Activated CD8-positive, alpha-beta memory T cell treated with anti-CD3 and anti-CD28 coated beads, Interleukin-2, amount 50 U/mL, for 1 hour (primary cell): ENCODE data around the gene PRKCB.

ENCODE experiments used
- DNase-seq: peaks from one replicate; pipeline ENCODE4 v3.0.0-alpha.2; 2020; ENCODE audit errors: extremely low read depth

Gene PRKCB

GRCh38 chr16:23835390-23836077, at the start of gene PRKCB:
Gene PRKCB (plus strand): TSS chr16:23835983.
- DNase-seq: peak; percentile 55

- DNase-seq: no peak
Measured at GRCh38 chr16:23786964-23787561, 48.7 kb upstream of the PRKCB start.

DNA sequence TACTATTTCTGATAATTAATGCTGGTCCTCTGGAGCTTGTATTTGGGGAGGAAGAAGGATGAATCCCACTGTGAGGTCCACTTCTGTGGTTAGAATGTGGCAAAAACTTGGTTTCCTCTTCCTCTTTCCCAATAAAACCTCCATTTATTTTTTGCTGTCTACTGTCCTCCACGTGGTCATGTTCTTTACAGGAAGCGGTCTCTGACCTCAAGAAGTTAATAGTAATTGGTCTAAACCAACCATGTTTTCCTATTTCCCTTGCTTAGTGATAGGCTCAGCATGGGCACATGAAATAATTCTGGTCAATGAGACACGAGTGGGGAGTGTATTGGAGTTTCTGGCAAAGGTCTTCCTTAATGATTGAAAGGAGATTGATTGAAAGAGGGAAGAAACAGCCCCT, 47.1 kb upstream of the PRKCB start:
- no peak for DNase-seq

- no peak for DNase-seq
Measured at GRCh38 chr16:23795378-23795777, 40.4 kb upstream of the PRKCB start.

- DNase-seq: no peak
Measured at GRCh38 chr16:23796941-23797340, 38.8 kb upstream of the PRKCB start.

DNA sequence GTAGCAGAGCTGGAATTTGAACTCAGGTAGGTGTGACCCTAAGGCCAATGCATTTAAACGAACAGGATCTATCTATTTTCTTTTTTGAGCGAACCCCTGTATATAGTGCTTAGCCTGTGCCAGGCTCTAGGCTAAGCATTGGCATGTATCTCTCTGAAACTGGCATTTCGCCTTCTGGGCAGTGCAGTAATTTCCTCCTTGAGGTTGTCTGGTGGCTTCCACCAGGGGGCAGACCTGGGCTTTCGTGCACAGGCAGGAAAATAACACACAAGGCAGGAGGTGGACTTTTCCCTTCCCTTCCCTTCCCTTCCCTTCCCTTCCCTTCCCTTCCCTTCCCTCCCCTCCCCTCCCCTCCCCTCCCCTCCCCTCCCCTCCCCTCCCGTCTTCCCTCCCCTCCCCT, 34.4 kb upstream of the PRKCB start:
- peak; percentile 37 for DNase-seq

DNA sequence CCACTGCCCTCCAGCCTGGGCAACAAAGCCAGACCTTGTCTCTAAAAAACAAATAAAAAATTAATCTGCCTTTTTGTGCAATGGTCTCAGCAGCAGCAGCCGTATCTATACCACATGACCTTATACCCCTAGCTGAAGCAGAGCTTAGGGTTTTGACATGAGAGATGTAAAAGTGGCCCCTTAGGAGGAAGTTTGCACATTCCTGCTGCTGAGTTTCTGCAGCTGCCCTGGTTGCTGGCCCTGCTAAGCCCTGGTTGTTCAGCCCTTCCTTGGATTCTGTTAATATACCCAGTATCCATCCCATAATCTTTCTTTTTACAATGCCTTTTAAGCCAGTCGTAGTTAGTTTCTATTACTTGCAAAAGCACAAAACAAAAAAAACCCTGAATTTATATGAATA, 33.0 kb upstream of the PRKCB start:
- DNase-seq: no peak

DNA sequence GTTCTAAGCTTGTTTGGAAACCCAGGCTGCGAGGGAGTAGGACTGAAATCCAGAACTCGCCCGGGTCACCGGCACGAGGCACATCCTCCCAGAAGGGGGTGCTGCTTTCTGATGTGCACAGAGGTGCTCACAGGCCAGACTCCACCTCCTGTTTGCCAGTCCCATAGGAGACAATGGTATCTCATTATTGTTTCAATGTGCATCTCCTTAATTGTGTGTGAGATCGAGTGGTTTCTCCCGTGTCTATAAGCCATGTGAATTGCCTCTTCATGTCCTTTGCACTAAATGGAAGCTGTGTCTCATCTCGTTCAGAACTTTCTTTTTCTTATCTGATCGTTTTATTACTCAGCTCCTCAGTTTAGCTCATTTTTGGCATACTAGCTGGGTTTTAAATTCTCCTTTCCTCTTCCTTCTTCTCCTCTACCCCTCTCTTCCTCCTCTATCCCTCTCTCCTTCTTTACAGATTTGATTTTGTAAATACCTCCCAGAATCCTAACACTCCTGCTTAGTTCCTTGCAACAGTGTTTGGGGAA, 32.1 kb upstream of the PRKCB start:
- DNase-seq: peak; percentile 48

GRCh38 chr16:23807028-23807427, 28.8 kb upstream of the PRKCB start:
- no peak for DNase-seq

DNA sequence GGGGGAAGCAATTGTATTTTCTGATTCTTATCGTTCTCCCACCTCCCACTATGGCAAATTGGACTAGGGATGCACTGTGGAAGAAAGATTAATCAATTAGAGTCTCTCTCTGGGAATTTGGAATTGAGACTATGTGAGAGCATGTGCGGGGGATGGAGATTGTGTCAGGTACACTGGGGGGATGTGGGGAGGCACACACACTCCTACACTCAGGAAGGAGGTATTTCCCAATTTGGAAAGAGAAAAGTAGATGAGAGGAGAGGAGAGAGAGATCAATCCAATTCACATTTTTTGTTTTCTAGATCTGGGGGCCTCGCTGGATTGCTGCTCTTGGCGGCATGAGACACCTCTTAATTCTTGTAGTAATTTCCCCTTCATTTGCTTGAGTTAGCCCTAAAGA, 14.3 kb upstream of the PRKCB start:
- no peak for DNase-seq

DNA sequence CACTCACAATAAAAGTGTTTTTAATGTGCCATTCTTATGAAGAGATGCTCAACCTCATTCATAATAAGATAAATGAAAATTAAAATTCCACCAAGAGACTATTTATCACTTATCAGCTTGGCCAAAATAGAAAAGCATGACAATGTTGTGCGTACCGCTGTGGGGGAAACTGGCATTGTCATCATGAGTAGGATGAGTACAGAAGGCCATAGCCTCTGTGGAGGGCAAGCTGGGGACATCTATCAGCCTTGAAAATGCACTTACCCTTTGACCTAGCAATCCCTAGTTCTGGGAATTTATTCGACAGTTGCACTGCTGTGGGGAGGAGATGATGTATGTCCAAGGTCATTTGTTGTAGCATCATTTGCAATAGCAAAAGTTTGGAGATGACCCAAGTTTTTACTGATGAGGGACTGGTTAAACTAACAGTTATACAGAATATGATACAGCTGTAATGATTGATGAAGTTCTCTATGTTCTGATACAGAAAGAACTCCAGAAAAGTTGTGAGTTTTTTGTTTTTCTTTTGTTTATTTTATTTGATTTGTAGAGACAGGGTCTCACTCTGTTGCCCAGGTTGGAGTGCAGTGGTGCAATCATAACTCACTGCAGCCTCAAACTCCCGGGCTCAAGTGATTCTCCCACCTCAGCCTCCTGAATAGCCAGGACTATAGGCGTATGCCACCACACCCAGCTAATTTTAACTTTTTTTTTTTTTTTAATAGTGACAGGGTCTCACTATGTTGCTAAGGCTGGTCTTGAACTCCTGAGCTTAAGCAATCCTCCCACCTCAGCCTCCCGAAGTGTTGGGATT, 13.7 kb upstream of the PRKCB start:
- DNase-seq: no peak

- DNase-seq: no peak
Measured at GRCh38 chr16:23823475-23824384, 12.1 kb upstream of the PRKCB start.

DNA sequence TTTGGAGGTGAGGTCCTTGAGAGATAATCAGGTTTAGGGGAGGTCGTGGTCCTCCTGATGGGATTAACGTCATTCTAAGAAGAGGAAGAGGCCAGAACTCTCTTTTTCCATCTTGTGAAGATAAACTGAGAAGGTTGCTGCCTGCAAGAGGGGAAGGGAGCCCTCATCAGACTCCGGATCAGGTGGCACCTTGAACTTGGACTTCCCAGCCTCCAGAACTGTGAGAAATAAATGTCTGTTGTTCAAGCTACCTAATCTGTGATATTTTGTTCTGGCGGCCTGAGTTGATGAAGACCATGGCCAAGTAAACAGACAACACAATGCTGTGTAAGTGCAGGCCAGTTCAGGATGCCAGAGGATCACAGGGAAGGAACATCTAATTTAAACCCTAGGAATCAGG, 10.9 kb upstream of the PRKCB start:
- DNase-seq: no peak

DNA sequence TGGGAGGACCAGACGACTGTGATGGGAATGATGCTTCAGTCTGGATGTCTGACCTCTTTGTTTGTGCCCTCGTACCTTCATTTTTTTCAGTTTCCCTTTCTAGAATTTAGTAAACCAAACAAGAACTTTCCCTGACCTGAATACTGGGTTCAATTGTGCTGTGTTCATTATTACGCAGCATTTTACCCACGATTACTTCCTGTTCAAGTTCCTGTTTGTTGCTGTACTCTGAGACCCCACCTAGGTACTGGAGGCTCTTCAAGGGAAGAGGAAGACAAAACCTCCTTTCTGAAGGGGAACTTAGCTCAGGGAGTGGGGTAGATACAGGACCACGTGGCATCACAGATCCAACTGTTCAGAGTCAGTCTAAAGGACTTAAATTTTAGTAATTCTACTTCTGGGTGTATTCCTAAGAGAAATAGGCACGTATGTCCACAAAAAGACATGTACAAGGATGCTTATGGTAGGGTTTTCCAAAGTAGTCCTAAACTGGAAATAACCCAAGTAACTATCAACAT, 9.2 kb upstream of the PRKCB start:
- DNase-seq: no peak

DNA sequence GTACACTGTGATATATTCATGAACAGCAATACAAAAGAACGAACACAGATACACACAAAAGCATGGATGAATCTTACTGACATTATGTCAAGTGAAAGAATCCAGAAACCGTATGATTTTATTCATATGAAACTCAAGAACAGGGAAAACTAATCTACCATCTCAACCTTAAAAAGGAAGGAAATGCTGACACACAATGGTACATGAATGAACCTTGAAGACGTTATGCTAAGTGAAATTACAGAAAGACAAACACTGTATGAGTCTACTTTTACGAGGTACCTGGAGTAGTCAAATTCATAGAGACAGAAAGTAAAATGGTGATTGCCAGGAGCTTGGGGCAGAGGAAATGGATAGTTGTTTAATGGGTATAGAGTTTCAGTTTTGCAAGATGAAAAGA, 8.7 kb upstream of the PRKCB start:
- no peak for DNase-seq

DNA sequence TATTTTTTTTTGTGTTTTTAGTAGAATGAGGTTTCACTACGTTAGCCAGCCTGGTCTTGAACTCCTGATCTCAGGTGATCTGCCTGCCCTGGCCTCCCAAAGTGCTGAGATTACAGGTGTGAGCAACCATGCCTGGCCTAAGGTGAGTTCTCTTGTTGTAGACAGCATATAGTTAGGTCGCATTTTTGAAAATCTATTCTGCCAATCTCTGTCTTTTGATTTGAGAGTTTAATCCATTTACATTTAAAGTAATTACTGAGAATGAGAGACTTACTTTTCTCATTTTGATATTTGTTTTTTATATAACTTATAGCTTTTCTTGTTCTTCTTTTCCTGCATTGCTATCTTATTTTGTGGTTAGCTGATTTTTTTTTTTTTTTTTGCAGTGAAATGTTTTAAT, 6.3 kb upstream of the PRKCB start:
- no peak for DNase-seq

DNA sequence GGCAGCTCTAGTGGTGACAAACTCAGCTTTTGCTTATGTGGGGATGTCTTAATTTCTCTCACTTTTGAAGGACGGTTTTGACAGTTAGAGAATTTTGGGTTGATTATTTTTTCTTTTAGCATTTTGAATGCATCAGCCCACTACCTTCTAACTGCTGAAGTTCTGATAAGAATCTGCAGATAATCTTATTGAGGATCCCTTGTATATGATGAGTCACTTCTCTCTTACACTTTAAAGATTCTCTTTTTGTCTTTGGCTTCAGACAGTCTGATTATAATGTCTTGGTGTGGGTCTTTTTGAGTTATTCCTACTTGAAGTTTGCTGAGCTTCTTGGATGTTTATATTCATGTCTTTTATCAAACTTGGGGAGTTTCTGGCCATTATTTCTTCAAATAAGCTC, 5.5 kb upstream of the PRKCB start:
- DNase-seq: no peak

- no peak for DNase-seq
Measured at GRCh38 chr16:23832882-23833281, 2.9 kb upstream of the PRKCB start.

- DNase-seq: no peak
Measured at GRCh38 chr16:23833504-23833903, 2.3 kb upstream of the PRKCB start.

DNA sequence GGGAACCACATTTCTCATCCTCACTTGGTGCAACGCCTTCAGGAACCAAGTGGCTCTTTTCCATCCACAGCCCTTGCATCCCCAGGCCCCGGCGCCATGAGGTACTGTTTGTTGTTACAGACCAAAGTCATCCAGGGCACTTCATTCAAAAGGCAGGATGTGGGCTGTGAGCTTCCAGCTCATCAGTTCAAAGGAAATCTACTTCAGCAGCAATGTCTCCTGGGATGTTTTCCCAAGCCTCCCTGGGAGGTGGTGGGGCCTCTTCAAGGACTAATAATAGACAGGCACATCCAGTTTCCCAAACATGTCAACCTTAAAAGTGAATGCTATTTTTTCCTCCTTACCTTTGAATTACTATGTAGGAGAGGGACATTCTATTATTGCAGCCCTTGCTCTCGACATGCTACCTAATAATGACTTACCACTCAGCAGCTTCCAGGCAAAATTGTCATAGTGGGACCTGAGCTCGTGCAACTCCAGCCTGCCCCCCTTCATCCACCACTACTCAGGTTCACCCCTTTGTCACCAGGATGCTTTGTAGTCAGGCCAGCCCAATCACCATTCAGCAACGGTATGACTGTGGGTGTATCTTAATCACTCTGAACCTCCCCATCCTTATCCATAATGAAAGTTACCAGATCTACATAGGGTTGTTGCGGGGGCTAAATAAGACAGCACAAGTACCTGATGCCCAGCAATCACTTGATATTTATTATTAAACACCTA, 1.7 kb upstream of the PRKCB start:
- DNase-seq: no peak

- DNase-seq: no peak
Measured at GRCh38 chr16:23836078-23836403, 258 bp downstream of the PRKCB start.
